ENCODE results near the gene MLXIPL.

DNA sequence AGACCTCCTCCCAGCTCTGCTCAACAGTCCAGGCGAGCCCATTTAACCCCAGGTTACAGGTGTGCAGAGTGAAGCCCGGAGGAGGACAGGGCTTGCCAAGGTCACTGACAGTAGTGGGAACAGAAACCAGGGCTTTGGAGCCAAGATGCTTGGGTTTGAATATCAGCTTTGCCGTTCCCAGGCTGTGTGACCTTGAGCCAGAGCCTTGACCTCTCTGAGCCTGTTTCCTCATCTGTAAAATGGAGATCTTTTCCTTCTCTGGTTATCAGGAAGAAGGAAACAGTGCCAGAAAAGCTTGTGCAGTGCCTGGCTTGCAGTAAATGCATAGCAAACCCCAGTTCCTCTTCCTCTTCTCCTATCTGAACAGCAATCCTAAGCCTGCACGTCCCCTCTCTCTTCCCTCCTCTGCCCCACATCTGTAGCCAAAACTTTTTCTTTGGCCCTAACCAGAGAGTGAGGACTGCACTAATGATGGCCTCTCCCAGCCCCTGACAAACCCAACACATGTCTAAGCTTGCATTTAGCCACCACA lies 21.4 kb upstream of the MLXIPL start:
- TF ChIP-seq, protein P1, sequence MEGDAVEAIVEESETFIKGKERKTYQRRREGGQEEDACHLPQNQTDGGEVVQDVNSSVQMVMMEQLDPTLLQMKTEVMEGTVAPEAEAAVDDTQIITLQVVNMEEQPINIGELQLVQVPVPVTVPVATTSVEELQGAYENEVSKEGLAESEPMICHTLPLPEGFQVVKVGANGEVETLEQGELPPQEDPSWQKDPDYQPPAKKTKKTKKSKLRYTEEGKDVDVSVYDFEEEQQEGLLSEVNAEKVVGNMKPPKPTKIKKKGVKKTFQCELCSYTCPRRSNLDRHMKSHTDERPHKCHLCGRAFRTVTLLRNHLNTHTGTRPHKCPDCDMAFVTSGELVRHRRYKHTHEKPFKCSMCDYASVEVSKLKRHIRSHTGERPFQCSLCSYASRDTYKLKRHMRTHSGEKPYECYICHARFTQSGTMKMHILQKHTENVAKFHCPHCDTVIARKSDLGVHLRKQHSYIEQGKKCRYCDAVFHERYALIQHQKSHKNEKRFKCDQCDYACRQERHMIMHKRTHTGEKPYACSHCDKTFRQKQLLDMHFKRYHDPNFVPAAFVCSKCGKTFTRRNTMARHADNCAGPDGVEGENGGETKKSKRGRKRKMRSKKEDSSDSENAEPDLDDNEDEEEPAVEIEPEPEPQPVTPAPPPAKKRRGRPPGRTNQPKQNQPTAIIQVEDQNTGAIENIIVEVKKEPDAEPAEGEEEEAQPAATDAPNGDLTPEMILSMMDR (IDR thresholded peaks at IDR 0.05): no peak
- no peak for TF ChIP-seq POLR2A (IDR thresholded peaks at IDR 0.05)
- TF ChIP-seq POLR2AphosphoS5 (IDR thresholded peaks at IDR 0.05): no peak
- TF ChIP-seq EP300 (IDR thresholded peaks at IDR 0.05; ENCODE audit: low read depth): no peak
